Measurements from ENCODE around the gene PLCD1.

PLCD1 gene

GRCh38 chr3:37991823-37992222 lies 37.6 kb downstream of the PLCD1 start (continued):
- TF ChIP-seq ZFP30 (CRISPR knock-in tag; IDR thresholded peaks at IDR 0.05): no peak

- no peak for ATAC-seq
- TF ChIP-seq SNAI2 (CRISPR knock-in tag; IDR thresholded peaks at IDR 0.05) (no peak), POU6F1 (CRISPR knock-in tag; IDR thresholded peaks at IDR 0.05; ENCODE audit: borderline replicate concordance, low read depth) (no peak), ARNTL (CRISPR knock-in tag; IDR thresholded peaks at IDR 0.05; ENCODE audit: borderline replicate concordance, low read depth) (no peak), GLIS3 (CRISPR knock-in tag; IDR thresholded peaks at IDR 0.05) (no peak), TSHZ2 (CRISPR knock-in tag; IDR thresholded peaks at IDR 0.05) (no peak), CSDC2 (CRISPR knock-in tag; IDR thresholded peaks at IDR 0.05) (no peak), ZC3H10 (CRISPR knock-in tag; IDR thresholded peaks at IDR 0.05) (no peak), TCF4 (CRISPR knock-in tag; IDR thresholded peaks at IDR 0.05; ENCODE audit: borderline replicate concordance) (no peak), PATZ1 (CRISPR knock-in tag; IDR thresholded peaks at IDR 0.05; ENCODE audit: borderline replicate concordance) (no peak), ZNF8 (CRISPR knock-in tag; IDR thresholded peaks at IDR 0.05) (no peak), ZNF565 (CRISPR knock-in tag; conservative IDR thresholded peaks at IDR 0.05; ENCODE audit: low read depth) (no peak), CSRNP3 (CRISPR knock-in tag; IDR thresholded peaks at IDR 0.05) (no peak), PPARA (CRISPR knock-in tag; IDR thresholded peaks at IDR 0.05; ENCODE audit: borderline replicate concordance) (no peak)
Measured at GRCh38 chr3:37991109-37991508, 38.3 kb downstream of the PLCD1 start.

GRCh38 chr3:37990527-37990926 lies 38.9 kb downstream of the PLCD1 start, which contains the start of gene VILL:
Gene VILL (plus strand): TSS chr3:37990786. CDS start chr3:37993673, 2,887 bp downstream.
- no peak for ATAC-seq

More at GRCh38 chr3:37990527-37990926, 38.9 kb downstream of the PLCD1 start, which contains the start of gene VILL:
- TF ChIP-seq ZFP30 (CRISPR knock-in tag; IDR thresholded peaks at IDR 0.05) (no peak), TCF4 (CRISPR knock-in tag; IDR thresholded peaks at IDR 0.05; ENCODE audit: borderline replicate concordance) (no peak), ZNF70 (CRISPR knock-in tag; IDR thresholded peaks at IDR 0.05) (no peak), GLIS3 (CRISPR knock-in tag; IDR thresholded peaks at IDR 0.05) (no peak), PPARA (CRISPR knock-in tag; IDR thresholded peaks at IDR 0.05; ENCODE audit: borderline replicate concordance) (no peak), BACH2 (CRISPR knock-in tag; IDR thresholded peaks at IDR 0.05; ENCODE audit: borderline replicate concordance) (no peak), POU6F1 (CRISPR knock-in tag; IDR thresholded peaks at IDR 0.05; ENCODE audit: borderline replicate concordance, low read depth) (no peak), CSRNP3 (CRISPR knock-in tag; IDR thresholded peaks at IDR 0.05) (no peak), ESRRG (CRISPR knock-in tag; IDR thresholded peaks at IDR 0.05) (no peak), SNAI2 (CRISPR knock-in tag; IDR thresholded peaks at IDR 0.05) (no peak), CREB5 (CRISPR knock-in tag; IDR thresholded peaks at IDR 0.05; ENCODE audit: low read depth) (no peak), ZNF8 (CRISPR knock-in tag; IDR thresholded peaks at IDR 0.05) (no peak), PATZ1 (CRISPR knock-in tag; IDR thresholded peaks at IDR 0.05; ENCODE audit: borderline replicate concordance) (no peak), ZNF565 (CRISPR knock-in tag; conservative IDR thresholded peaks at IDR 0.05; ENCODE audit: low read depth) (no peak), TOX (CRISPR knock-in tag; IDR thresholded peaks at IDR 0.05; ENCODE audit: borderline replicate concordance) (no peak), ZFP3 (CRISPR knock-in tag; IDR thresholded peaks at IDR 0.05) (no peak)

Measured in SK-N-SH treated with all-trans-retinoic acid at 6 μM for 48 hours (cell line).